ENCODE measurements around the gene OSBPL10.

The OSBPL10 gene

DNA sequence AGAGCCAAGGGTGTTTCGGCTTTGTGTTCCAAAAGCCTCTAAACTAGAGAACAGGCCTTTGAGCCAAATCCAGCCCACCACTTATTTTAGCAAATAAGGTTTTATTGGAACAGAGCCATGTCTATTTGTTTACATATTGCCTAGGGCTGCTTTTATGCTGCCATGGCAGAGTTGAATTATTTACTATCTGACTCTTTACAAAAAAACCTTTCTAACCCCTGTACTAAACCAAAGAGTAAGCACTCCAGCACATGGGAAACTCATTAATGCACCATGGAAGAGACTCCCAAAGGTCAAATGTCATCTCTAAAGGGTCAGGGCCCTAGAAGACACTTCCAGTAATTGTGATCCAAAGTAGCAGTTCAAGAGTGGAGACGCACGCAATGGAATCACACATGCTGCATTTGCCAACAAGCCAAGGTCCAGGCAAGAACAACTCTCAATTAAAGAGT lies 22.3 kb downstream of the OSBPL10 start:
- no peak for DNase-seq

- no peak for DNase-seq
These were observed 24.0 kb downstream of the OSBPL10 start for GRCh38 chr3:31957106-31957505.

GRCh38 chr3:31955581-31955980 lies 25.5 kb downstream of the OSBPL10 start:
- no peak for DNase-seq

- DNase-seq: no peak
These were observed 27.4 kb downstream of the OSBPL10 start for GRCh38 chr3:31953636-31954035.

DNA sequence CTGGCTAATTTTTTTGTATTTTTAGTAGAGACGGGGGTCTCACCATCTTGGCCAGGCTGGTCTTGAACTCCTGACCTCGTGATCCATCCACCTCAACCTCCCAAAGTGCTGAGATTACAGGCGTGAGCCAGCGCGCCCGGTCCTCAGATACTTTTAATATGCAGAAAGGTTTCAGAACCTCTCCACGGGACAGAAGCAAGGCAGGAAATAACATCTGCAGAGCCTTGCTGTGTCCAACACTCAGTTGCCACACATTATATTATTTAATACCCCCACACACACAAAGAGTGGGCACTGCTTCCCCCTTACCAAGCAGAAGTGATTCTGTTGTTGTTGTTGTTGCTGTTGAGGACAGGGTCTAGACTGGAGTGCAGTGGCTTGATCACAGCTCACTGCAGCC lies 28.0 kb downstream of the OSBPL10 start:
- no peak for DNase-seq

- DNase-seq: no peak
These were observed 28.9 kb downstream of the OSBPL10 start for GRCh38 chr3:31952205-31952604.

DNA sequence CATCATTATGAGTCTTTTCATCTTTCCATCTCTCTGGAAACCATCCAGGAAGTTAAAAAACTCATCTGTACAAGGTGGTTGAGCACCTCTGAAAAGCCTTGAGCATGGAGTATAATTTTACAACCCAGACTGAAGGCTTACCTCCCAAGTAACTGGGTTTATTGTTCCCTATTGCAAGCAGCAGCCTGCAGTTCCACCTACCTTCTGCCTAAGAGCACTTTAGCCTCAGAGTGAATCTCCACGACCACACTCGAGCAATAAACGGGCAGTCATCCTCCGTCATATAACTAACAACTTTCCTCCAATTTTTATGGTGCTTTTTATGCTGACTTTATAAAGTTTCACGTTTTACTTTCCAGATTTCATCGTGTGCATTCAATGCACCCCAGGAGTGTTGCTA lies 32.8 kb downstream of the OSBPL10 start:
- DNase-seq: no peak

GRCh38 chr3:31947671-31948091 lies 33.4 kb downstream of the OSBPL10 start:
- DNase-seq: no peak

DNA sequence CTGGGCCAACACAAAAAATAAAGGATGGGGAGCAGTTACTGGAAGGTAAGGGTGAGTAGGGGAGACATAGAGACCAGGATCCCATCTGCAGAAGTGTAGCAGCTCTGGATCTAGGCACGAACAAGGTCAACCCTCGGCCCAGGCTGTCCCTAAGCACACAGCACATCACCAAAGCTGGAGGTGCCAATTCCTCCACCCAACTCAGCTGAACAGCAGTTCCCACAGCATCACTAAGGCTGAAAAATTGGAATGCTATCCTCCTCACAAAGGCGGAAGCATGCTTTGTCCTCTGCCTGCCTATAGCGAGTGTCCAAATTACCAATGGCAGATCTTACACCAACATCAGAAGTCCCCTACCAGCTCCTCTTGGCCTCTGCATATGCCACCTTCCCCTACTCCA lies 33.9 kb downstream of the OSBPL10 start:
- no peak for DNase-seq

- DNase-seq: no peak
These were observed 34.5 kb downstream of the OSBPL10 start for GRCh38 chr3:31946484-31947081.

DNA sequence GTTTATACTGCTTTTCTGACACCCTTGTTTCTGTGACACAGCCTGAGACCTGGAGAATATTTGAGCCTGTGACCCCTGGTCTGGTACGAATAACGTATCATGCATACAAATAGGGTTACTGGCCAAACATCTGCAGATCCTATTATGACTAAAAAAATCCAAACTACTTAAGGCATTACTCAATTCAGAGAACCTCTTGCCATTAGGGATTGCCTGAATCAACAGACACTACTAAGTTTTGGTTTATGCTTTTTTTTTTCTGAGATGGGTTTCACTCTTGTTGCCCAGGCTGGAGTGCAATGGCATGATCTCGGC lies 35.4 kb downstream of the OSBPL10 start:
- no peak for DNase-seq

GRCh38 chr3:31943041-31943440 lies 38.0 kb downstream of the OSBPL10 start:
- no peak for DNase-seq

GRCh38 chr3:31942446-31942845 lies 38.6 kb downstream of the OSBPL10 start:
- DNase-seq: no peak

GRCh38 chr3:31937225-31937624 lies 43.8 kb downstream of the OSBPL10 start:
- DNase-seq: no peak

DNA sequence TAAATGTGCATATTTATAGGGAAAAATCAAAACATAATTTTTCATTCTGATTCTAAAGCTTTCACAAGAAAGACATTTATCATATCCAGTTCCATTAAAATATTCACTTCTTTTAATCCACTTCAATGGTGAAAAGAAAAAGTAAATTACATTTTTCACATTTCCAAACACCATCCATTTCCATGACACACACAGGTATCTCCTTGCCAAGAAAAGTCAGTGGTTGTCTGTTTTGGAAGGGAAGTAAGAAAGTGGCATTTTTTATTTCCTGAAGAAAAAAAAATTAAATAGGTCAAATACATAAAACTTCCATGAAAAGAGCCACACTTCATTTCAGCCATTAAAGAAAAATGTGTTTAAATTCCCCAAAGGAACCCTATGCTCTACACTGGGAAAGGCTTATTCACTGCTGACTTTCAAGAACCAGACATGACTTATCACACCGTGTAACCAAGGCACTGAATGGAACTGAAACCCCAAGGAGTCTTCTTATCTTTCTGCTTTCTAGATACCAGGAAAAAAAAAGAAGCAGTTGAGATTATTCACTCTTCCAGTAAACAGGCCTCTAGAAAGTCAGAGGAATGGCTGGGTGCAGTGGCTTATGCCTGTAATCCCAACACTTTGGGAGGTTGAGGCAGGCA lies 44.5 kb downstream of the OSBPL10 start:
- no peak for DNase-seq

GRCh38 chr3:31934866-31935265 lies 46.2 kb downstream of the OSBPL10 start:
- no peak for DNase-seq

DNA sequence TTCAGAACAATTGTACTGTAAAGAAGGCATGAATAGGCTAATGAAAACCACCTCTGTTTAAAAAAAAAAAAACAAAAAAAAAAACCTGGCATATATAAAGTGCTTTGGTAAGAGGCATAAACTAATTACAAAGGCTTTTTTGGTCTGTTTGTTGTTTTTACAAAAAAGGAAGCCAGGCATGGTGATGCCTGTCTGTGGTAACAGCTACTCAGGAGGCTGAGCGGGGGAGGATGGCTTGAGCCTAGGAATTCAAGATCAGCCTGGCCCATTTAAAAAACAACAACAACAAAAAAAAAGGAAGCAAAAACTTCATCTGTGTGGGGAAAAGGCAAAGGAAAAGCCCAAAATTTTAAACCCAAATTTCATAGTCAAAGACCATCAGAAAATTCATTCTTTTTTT lies 47.0 kb downstream of the OSBPL10 start:
- no peak for DNase-seq

DNA sequence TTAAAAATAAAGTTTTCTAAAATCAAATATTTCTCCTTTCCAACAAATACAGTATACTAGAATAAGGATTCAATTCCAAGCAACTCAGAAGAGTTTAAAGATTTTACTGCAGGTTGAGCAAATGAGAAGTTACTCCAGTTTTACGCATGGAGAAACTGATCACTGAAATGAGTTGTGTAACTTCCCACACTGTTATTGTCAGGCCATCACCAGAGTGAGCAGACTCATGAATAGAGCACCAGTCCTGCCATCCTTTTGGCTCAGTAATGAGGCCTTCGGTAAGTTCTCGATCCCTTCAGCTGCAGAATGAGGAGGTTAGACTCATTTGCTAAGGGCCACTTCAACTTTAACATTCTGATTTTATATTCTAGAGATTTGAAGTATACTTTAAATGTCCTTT lies 48.1 kb downstream of the OSBPL10 start:
- DNase-seq: no peak

DNA sequence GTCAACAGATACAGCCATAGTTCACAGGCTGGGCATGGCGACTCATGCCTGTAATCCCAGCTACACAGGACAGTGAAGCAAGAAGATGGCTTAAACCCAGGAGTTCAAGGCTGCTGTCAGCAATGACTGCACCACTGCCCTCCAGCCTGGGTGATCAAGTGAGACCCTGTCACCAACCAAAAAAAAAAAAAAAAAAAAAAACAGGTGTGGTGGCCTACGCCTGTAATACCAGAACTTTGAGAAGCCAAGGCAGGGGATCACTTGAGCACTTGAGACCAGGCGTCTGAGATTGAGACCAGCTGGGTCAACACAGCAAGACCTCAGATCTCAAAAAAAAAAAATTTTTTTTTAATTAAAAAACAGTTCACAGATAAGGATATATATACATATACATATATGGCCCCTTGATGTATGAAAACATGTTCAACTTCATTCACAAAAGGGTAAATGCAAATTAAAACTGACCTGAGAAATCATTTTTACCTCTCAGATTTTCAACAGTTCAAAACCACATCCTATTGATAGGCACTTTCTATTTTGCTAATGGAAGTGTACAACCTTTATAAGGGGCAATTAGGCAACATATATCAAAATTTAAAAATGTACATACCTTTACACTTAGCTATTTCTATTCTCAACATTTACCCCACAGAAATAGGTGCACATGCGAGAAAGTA lies 51.1 kb downstream of the OSBPL10 start:
- DNase-seq: no peak

DNA sequence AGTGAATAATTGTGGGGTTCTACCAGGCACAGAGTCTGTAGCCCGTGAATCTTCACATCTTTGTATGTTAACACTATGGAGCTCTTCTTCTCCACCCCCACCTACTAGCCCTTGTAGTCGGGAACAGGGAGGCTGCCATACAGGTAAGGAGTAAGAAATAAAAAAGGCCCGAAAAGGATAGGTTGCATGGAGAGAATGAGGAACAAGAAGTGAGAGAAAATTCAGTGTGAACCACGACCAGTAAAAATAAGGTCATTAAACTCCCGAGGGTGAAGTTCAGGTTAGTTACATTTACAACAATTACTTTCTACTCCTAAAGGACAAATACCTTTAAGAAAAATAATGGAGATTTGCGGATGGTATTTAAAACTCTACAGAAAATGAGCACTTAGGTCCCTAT lies 53.3 kb downstream of the OSBPL10 start:
- no peak for DNase-seq

DNA sequence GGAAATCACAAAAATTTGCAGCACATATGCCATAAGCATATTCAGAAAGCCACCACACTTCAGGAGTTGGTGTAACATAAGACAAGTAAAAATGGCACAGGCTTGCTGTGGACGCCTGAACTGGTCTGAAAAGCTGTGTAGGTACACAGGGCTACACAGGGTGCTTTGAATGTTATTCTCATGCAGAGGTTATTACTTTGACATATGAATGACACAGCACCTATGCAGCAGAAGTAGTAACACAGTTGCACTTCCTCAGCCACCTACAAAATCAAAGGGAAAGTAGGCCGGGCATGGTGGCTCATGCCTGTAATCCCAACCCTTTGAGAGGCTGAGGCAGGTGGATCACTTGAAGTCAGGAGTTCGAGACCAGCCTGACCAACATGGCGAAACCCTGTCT lies 54.5 kb downstream of the OSBPL10 start:
- DNase-seq: no peak

GRCh38 chr3:31925271-31925630 lies 55.8 kb downstream of the OSBPL10 start:
- no peak for DNase-seq

- DNase-seq: no peak
These were observed 56.3 kb downstream of the OSBPL10 start for GRCh38 chr3:31924610-31925270.

GRCh38 chr3:31922962-31923361 lies 58.1 kb downstream of the OSBPL10 start:
- DNase-seq: no peak

Data from activated CD4-positive, alpha-beta T cell treated with anti-CD3 and anti-CD28 coated beads, Interleukin-2, amount 50 U/mL, for 4 hours (primary cell).